ENCODE data around the gene GBF1. TPM values are rescaled to one million over a fixed set of nuclear protein-coding genes. Genes with fewer than 3 reads are reported as not detected.

Gene GBF1
- total and polyA plus RNA-seq, 7 donors, result 14.1 to 47.1 (median 40.8) TPM

DNA sequence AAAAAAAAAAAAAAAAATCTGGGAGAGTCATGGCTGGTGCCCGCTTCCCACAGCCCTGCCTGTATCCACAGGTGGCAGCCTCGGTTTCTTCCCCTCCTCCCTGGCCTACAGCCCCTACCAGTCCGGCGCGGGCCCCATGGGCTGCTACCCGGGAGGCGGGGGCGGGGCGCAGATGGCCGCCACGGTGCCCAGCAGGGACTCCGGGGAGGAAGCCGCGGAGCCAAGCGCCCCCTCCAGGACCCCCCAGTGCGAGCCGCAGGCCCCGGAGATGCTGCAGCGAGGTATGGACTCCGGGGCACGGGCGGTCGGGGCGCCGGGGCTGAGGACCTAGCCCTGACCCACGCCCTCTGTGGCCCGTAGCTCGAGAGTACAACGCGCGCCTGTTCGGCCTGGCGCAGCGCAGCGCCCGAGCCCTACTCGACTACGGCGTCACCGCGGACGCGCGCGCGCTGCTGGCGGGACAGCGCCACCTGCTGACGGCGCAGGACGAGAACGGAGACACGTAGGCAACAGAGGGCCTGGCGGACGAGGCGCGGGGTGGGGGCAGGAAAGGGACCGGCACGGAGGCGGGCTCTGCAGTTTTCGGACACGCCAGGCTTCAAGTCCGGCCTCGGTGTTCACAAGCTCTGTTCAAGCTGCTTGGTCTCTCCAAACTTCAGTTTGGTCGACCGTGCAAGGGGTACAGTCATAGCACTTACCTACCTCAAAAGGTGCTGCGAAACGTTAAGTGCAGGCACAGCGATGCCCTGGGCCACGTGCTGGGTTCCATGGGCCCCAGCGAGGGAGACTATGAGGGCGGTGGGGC is 154.1 kb downstream of the GBF1 start:
- ATAC-seq (peak; percentile 74 to 84 (median 78)), DNase-seq (peak; percentile 91 to 94)
- peak overlapping the region; percentile 86 for H3K27ac ChIP-seq
- peaks cover 0 to 59% of the 10 kb centered on the region in 2 donors for H3K36me3 ChIP-seq (ENCODE audit: insufficient read depth in 1 of 2, low read depth in 1 of 2)
- TF ChIP-seq, protein P1, sequence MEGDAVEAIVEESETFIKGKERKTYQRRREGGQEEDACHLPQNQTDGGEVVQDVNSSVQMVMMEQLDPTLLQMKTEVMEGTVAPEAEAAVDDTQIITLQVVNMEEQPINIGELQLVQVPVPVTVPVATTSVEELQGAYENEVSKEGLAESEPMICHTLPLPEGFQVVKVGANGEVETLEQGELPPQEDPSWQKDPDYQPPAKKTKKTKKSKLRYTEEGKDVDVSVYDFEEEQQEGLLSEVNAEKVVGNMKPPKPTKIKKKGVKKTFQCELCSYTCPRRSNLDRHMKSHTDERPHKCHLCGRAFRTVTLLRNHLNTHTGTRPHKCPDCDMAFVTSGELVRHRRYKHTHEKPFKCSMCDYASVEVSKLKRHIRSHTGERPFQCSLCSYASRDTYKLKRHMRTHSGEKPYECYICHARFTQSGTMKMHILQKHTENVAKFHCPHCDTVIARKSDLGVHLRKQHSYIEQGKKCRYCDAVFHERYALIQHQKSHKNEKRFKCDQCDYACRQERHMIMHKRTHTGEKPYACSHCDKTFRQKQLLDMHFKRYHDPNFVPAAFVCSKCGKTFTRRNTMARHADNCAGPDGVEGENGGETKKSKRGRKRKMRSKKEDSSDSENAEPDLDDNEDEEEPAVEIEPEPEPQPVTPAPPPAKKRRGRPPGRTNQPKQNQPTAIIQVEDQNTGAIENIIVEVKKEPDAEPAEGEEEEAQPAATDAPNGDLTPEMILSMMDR (IDR thresholded peaks at IDR 0.05), result peak; percentile 88
- 3 to 4% (median 3%) methylated on average over 59 to 72 of the region's 72 CpGs for WGBS, 3 donors
- H3K4me1 ChIP-seq, result peaks cover 19% of the 10 kb centered on the region
- intact Hi-C loops (cut with DNase I), result loop anchor here (5.0 to 10.0 kb wide), 2 partner anchors 185 to 232 kb away; no protein-coding TSS in a partner anchor
- no peaks in the 10 kb centered on the region for H3K27me3 ChIP-seq (ENCODE audit: insufficient read depth in 3 of 3, low read length in 2 of 3)
- H3K4me3 ChIP-seq, result peak overlapping the region; percentile 76
- H3K9me3 ChIP-seq, result no peaks in the 10 kb centered on the region

DNA sequence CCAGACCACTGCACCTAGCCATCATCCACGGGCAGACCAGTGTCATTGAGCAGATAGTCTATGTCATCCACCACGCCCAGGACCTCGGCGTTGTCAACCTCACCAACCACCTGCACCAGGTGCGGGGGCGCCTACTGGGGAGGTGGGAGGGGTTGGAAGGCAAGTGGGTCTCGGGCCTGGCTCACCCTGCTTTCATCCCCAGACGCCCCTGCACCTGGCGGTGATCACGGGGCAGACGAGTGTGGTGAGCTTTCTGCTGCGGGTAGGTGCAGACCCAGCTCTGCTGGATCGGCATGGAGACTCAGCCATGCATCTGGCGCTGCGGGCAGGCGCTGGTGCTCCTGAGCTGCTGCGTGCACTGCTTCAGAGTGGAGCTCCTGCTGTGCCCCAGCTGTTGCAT is 154.7 kb downstream of the GBF1 start:
- DNase-seq, result no peak

DNA sequence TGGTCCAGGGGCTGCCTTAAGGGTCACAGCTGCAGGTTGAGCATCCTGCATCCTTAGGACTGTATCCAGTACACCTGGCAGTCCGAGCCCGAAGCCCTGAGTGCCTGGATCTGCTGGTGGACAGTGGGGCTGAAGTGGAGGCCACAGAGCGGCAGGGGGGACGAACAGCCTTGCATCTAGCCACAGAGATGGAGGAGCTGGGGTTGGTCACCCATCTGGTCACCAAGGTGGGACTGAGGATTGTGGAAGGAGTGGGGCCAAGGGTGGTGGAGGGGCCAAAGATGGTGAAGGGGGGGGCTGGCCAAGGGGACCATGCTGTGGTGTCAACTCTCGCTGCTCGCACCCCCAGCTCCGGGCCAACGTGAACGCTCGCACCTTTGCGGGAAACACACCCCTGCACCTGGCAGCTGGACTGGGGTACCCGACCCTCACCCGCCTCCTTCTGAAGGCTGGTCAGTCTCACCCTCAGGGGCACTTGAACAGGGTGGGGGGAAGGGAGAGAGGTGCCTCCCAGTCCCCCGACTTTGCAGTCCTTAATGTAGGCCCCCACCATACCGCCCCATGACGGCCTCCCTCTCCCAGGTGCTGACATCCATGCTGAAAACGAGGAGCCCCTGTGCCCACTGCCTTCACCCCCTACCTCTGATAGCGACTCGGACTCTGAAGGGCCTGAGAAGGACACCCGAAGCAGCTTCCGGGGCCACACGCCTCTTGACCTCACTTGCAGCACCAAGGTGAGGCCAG is 155.4 kb downstream of the GBF1 start:
- no peaks in the 10 kb centered on the region for H3K9me3 ChIP-seq
- DNase-seq, result no peak
- TF ChIP-seq, protein P1 (IDR thresholded peaks at IDR 0.05), result no peak
- 88 to 92% (median 91%) methylated on average over 14 to 22 of the region's 22 CpGs for WGBS, 3 donors
- H3K36me3 ChIP-seq (ENCODE audit: insufficient read depth in 1 of 2, low read depth in 1 of 2), result peaks cover 0 to 59% of the 10 kb centered on the region in 2 donors
- intact Hi-C loops (cut with DNase I), result loop anchor here in 1 of 2 donors (5.0 kb wide), 1 partner anchor 233 kb away; no protein-coding TSS in a partner anchor
- no peak overlapping the region for H3K4me3 ChIP-seq
- peaks cover 19% of the 10 kb centered on the region for H3K4me1 ChIP-seq
- ATAC-seq, result no peak
- H3K27ac ChIP-seq, result no peak overlapping the region
- no peaks in the 10 kb centered on the region for H3K27me3 ChIP-seq (ENCODE audit: insufficient read depth in 3 of 3, low read length in 2 of 3)

More for the DNA sequence above, 154.7 kb downstream of the GBF1 start:
- peak overlapping the region; percentile 76 for H3K4me3 ChIP-seq
- H3K27ac ChIP-seq, result peak overlapping the region; percentile 86
- no peaks in the 10 kb centered on the region for H3K9me3 ChIP-seq
- H3K27me3 ChIP-seq (ENCODE audit: insufficient read depth in 3 of 3, low read length in 2 of 3), result no peaks in the 10 kb centered on the region
- WGBS, 3 donors, result 82 to 87% (median 82%) methylated on average over 17 of the region's 17 CpGs
- peaks cover 0 to 59% of the 10 kb centered on the region in 2 donors for H3K36me3 ChIP-seq (ENCODE audit: insufficient read depth in 1 of 2, low read depth in 1 of 2)
- intact Hi-C loops (cut with DNase I), result loop anchor here in 1 of 2 donors (5.0 kb wide), 1 partner anchor 233 kb away; no protein-coding TSS in a partner anchor
- peaks cover 19% of the 10 kb centered on the region for H3K4me1 ChIP-seq
- no peak for ATAC-seq
- TF ChIP-seq, protein P1 (IDR thresholded peaks at IDR 0.05), result no peak

DNA sequence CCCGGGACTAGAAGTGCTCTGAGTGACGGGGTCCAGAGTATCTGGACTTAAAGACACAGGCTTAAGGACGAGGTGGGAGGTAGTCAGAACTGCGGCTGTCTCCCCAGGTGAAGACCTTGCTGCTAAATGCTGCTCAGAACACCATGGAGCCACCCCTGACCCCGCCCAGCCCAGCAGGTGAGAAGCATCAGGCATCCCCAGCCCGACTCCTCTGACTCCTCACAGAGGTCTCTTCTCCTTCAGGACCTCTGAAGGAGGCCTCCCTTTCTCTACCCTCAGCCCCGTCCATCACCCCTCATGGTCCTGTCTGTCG is 156.0 kb downstream of the GBF1 start:
- Histone ChIP-seq H3K27ac (no peak overlapping the region), H3K27me3 (ENCODE audit: insufficient read depth in 3 of 3, low read length in 2 of 3) (no peaks in the 10 kb centered on the region), H3K4me1 (peaks cover 16% of the 10 kb centered on the region), H3K9me3 (no peaks in the 10 kb centered on the region), H3K36me3 (ENCODE audit: insufficient read depth in 1 of 2, low read depth in 1 of 2) (peaks cover 0 to 59% of the 10 kb centered on the region in 2 donors), H3K4me3 (no peak overlapping the region)
- ATAC-seq (no peak), DNase-seq (no peak)
- 93 to 96% (median 94%) methylated on average over 6 to 8 of the region's 8 CpGs for WGBS, 3 donors
- intact Hi-C loops (cut with DNase I), result loop anchor here in 1 of 2 donors (5.0 kb wide), 1 partner anchor 234 kb away; no protein-coding TSS in a partner anchor
- TF ChIP-seq, protein P1 (IDR thresholded peaks at IDR 0.05), result no peak

Measured in psoas muscle (tissue), 8 donors.